HG03139 (cell line): ENCODE measurements around the gene ARHGAP11A.

Source experiments
- ATAC-seq: cut with Tn5 transposase; IDR thresholded peaks from one replicate; pipeline ENCODE4 v1.9.1; 2021; ENCODE audit not compliant: unreplicated experiment

ARHGAP11A gene

GRCh38 chr15:32656496-32656895 lies 41.2 kb downstream of the ARHGAP11A start:
- no peak for ATAC-seq

- no peak for ATAC-seq
Measured at GRCh38 chr15:32657198-32657883, 42.0 kb downstream of the ARHGAP11A start.

GRCh38 chr15:32657941-32658340 lies 42.6 kb downstream of the ARHGAP11A start:
- no peak for ATAC-seq

- no peak for ATAC-seq
Measured at GRCh38 chr15:32659340-32660155, 44.2 kb downstream of the ARHGAP11A start.

- ATAC-seq, result no peak
Measured at GRCh38 chr15:32663671-32664070, 48.4 kb downstream of the ARHGAP11A start.

- ATAC-seq, result no peak
Measured at GRCh38 chr15:32664796-32665195, 49.5 kb downstream of the ARHGAP11A start.

GRCh38 chr15:32667321-32667720 lies 52.0 kb downstream of the ARHGAP11A start:
- ATAC-seq, result no peak

GRCh38 chr15:32668942-32669341 lies 53.6 kb downstream of the ARHGAP11A start:
- no peak for ATAC-seq

GRCh38 chr15:32669896-32670611 lies 54.8 kb downstream of the ARHGAP11A start:
- ATAC-seq, result no peak

- no peak for ATAC-seq
Measured at GRCh38 chr15:32670623-32671022, 55.3 kb downstream of the ARHGAP11A start.

GRCh38 chr15:32671339-32672325 lies 56.3 kb downstream of the ARHGAP11A start:
- ATAC-seq, result no peak

- ATAC-seq, result no peak
Measured at GRCh38 chr15:32674681-32675080, 59.4 kb downstream of the ARHGAP11A start.

GRCh38 chr15:32675466-32675865 lies 60.2 kb downstream of the ARHGAP11A start:
- no peak for ATAC-seq

GRCh38 chr15:32676169-32676568 lies 60.9 kb downstream of the ARHGAP11A start:
- ATAC-seq, result no peak

- no peak for ATAC-seq
Measured at GRCh38 chr15:32677238-32677750, 62.0 kb downstream of the ARHGAP11A start.

- no peak for ATAC-seq
Measured at GRCh38 chr15:32679298-32679690, 64.0 kb downstream of the ARHGAP11A start.

GRCh38 chr15:32682569-32682968 lies 67.3 kb downstream of the ARHGAP11A start:
- ATAC-seq, result no peak

- ATAC-seq, result no peak
Measured at GRCh38 chr15:32682977-32683630, 67.8 kb downstream of the ARHGAP11A start.

- ATAC-seq, result no peak
Measured at GRCh38 chr15:32683906-32684584, 68.7 kb downstream of the ARHGAP11A start.
